PC-3 (cell line): ENCODE results near the gene ASXL1.

Experiments
- EZH2 ChIP-seq: fragments of 300-600 bp; sonication (generic); IDR thresholded peaks from one replicate; pipeline ENCODE4 v1.6.1; 2017; ENCODE audit warnings: antibody characterized with exemption, mild to moderate bottlenecking, low read length; ENCODE audit not compliant: unreplicated experiment
- EZH2phosphoT487 ChIP-seq: fragments of 300-600 bp; sonication (generic); IDR thresholded peaks from 2 replicates; pipeline ENCODE4 v1.6.1; 2018; ENCODE audit warnings: mild to moderate bottlenecking, antibody characterized with exemption, low read length, borderline replicate concordance
- TF ChIP-seq, protein P1 (sequence below): fragments of 300-600 bp; sonication (generic); conservative IDR thresholded peaks from 2 replicates; pipeline ENCODE4 v1.5.1; 2017; ENCODE audit warnings: antibody characterized with exemption, low read depth, mild to moderate bottlenecking, low read length

DNA sequence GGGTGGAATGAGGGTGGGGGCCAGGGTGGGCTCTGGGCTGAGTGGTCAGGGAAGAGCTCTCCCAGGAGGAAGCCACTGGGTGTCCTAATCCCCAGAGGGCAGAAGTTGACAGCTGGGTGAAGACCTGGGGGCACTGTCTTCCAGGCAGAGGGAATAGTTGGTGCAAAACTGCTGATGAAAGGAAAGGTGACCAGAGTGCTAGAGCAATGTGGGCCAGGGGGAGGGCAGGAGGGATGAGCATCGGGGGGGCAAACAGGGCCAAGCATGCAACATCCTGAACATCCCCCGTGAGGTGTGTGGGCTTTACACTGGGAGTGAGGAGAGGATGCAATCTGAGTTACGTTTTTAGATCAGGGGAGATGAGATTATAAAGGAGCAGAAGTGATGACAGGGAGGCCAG is 129.2 kb downstream of the ASXL1 start:
- TF ChIP-seq, protein P1, sequence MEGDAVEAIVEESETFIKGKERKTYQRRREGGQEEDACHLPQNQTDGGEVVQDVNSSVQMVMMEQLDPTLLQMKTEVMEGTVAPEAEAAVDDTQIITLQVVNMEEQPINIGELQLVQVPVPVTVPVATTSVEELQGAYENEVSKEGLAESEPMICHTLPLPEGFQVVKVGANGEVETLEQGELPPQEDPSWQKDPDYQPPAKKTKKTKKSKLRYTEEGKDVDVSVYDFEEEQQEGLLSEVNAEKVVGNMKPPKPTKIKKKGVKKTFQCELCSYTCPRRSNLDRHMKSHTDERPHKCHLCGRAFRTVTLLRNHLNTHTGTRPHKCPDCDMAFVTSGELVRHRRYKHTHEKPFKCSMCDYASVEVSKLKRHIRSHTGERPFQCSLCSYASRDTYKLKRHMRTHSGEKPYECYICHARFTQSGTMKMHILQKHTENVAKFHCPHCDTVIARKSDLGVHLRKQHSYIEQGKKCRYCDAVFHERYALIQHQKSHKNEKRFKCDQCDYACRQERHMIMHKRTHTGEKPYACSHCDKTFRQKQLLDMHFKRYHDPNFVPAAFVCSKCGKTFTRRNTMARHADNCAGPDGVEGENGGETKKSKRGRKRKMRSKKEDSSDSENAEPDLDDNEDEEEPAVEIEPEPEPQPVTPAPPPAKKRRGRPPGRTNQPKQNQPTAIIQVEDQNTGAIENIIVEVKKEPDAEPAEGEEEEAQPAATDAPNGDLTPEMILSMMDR: no peak
- TF ChIP-seq EZH2 (no peak), EZH2phosphoT487 (no peak)
